K562 treated with DMSO at 1 percent for 12 hours (cell line): ENCODE measurements around the gene IL10RA. TPM values are rescaled to one million over a fixed set of nuclear protein-coding genes. Genes with fewer than 3 reads are reported as not detected.

Experiments used
- total RNA-seq: library from RNA; unstranded; fragments of 300-600 nt; gene quantifications from 2 replicates; pipeline ENCODE4 v1.2.3, GENCODE V29; 2022; ENCODE audit not compliant: insufficient read depth

Gene IL10RA
- total RNA-seq = 15.2 and 42.1 TPM in 2 replicates

DNA sequence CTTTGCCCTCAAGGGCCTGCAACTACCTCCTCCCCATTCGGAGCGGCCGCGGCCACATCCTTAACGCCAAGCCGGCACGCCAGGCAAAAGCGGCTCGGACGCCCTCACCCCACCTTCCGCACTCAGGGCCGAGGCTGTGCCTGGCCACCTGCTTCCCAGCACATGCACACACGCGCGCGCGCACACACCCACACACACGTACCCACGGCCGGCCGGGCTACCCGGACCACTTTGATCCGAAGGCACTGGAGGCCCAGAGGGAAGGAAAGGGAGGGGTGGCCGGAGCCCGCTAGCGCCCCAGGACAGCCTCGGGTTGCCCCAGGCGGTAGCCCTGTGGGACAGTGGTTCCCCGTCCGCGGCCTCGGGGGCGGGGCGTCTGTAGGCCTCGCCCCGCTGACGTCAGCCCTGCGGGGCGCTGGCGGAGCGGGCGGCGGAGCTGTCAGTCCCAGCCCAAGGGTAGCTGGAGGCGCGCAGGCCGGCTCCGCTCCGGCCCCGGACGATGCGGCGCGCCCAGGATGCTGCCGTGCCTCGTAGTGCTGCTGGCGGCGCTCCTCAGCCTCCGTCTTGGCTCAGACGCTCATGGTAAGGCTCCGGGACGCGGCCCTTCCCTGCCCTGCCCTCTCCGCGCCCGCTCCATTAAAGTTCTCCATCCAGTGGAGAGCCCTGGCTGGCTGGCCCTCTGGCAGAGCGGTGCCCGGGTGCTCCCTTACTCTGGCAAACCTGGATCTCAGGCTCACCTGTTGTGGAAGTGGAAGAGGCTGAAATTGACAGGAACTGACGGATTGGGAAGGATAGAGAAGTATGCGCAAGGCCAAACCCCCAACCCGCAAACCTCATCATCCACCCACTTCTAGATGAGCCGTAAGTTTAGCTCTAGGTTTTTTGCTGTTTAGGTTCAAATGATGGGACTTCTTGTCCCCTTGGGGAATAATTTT, at the start of gene IL10RA:
IL10RA (plus strand) TSS at position 442 of the 935 bp plus-strand sequence; CDS start at position 516, 74 bp downstream.

Other genes with a start within 250 kb of the IL10RA start
- gene DSCAML1, start 189.2 kb upstream of the IL10RA start, total RNA-seq = not detected in 2 replicates
- not detected in 2 replicates for gene FXYD2, start 161.7 kb upstream of the IL10RA start, total RNA-seq
- gene FXYD6, start 109.7 kb upstream of the IL10RA start, total RNA-seq = not detected in 2 replicates
- 0.38 TPM in 1 of 2 replicates, not detected in the other for gene TMPRSS13, start 57.0 kb upstream of the IL10RA start, total RNA-seq
- gene TMPRSS4, start 90.7 kb downstream of the IL10RA start, total RNA-seq = 4.0 and 8.4 TPM in 2 replicates
- not detected in 2 replicates for gene SMIM35, start 100.6 kb downstream of the IL10RA start, total RNA-seq
- gene SCN4B, start 166.4 kb downstream of the IL10RA start, total RNA-seq = not detected in 2 replicates
- not detected in 2 replicates for gene SCN2B, start 190.2 kb downstream of the IL10RA start, total RNA-seq
- not detected in 2 replicates for gene JAML, start 238.6 kb downstream of the IL10RA start, total RNA-seq